SK-N-SH treated with all-trans-retinoic acid at 6 μM for 48 hours (cell line): ENCODE measurements around the gene AKR1C2.
A peak's percentile ranks its signal among the peaks of the same experiment; 100 is the strongest.

Experiments used
- ATAC-seq: fragments of 200-7000 bp; cut with Tn5 transposase; 3 replicates; pipeline ENCODE4 v1.9.1; 2020; ENCODE audit warnings: mild to moderate bottlenecking, moderate library complexity
- ARNTL ChIP-seq: fragments of 450-650 bp; formaldehyde crosslinking; IDR thresholded peaks from 2 replicates; pipeline ENCODE4 v1.5.0; 2020; ENCODE audit warnings: low read depth, mild to moderate bottlenecking, moderate library complexity, borderline replicate concordance
- BACH2 ChIP-seq: fragments of 250-450 bp; sonication (Bioruptor Pico); IDR thresholded peaks from 2 replicates; pipeline ENCODE4 v1.9.0; 2021; ENCODE audit warnings: mild to moderate bottlenecking, borderline replicate concordance
- CSDC2 ChIP-seq: fragments of 250-450 bp; sonication (Bioruptor Pico); IDR thresholded peaks from 2 replicates; pipeline ENCODE4 v1.5.0; 2020; ENCODE audit warnings: mild to moderate bottlenecking, moderate library complexity
- ESRRG ChIP-seq: fragments of 250-450 bp; sonication (Bioruptor Pico); IDR thresholded peaks from 2 replicates; pipeline ENCODE4 v1.6.1; 2021; ENCODE audit warnings: mild to moderate bottlenecking
- ISL1 ChIP-seq: fragments of 250-450 bp; sonication (Bioruptor Pico); IDR thresholded peaks from 2 replicates; pipeline ENCODE4 v2.1.2; 2022; ENCODE audit warnings: mild to moderate bottlenecking, moderate library complexity
- OSR1 ChIP-seq: fragments of 250-450 bp; sonication (Bioruptor Pico); IDR thresholded peaks from 2 replicates; pipeline ENCODE4 v1.8.0; 2022; ENCODE audit warnings: moderate library complexity, mild to moderate bottlenecking, inconsistent platforms
- PATZ1 ChIP-seq: fragments of 250-450 bp; sonication (Bioruptor Pico); IDR thresholded peaks from 2 replicates; pipeline ENCODE4 v1.8.0; 2020; ENCODE audit warnings: mild to moderate bottlenecking, moderate library complexity, borderline replicate concordance
- PPARA ChIP-seq: fragments of 250-450 bp; sonication (Bioruptor Pico); IDR thresholded peaks from 2 replicates; pipeline ENCODE4 v1.5.0; 2020; ENCODE audit warnings: mild to moderate bottlenecking, borderline replicate concordance
- RARB ChIP-seq: fragments of 250-450 bp; sonication (Bioruptor Pico); IDR thresholded peaks from 2 replicates; pipeline ENCODE4 v1.8.0; 2021; ENCODE audit warnings: mild to moderate bottlenecking, moderate library complexity
- SNAI2 ChIP-seq: fragments of 250-450 bp; sonication (Bioruptor Pico); IDR thresholded peaks from 2 replicates; pipeline ENCODE4 v1.5.0; 2020; ENCODE audit warnings: mild to moderate bottlenecking, moderate library complexity
- TCF4 ChIP-seq: fragments of 250-450 bp; sonication (Bioruptor Pico); IDR thresholded peaks from 2 replicates; pipeline ENCODE4 v1.8.0; 2021; ENCODE audit warnings: mild to moderate bottlenecking, moderate library complexity, borderline replicate concordance
- TOX ChIP-seq: fragments of 250-450 bp; sonication (Bioruptor Pico); IDR thresholded peaks from 2 replicates; pipeline ENCODE4 v1.8.0; 2021; ENCODE audit warnings: mild to moderate bottlenecking, moderate library complexity, borderline replicate concordance
- ZFP3 ChIP-seq: fragments of 250-450 bp; sonication (Bioruptor Pico); IDR thresholded peaks from 2 replicates; pipeline ENCODE4 v1.5.0; 2020; ENCODE audit warnings: mild to moderate bottlenecking, moderate library complexity
- ZNF565 ChIP-seq: fragments of 450-650 bp; formaldehyde crosslinking; conservative IDR thresholded peaks from 2 replicates; pipeline ENCODE4 v1.5.0; 2020; ENCODE audit warnings: low read depth, mild to moderate bottlenecking, moderate library complexity
- ZNF70 ChIP-seq: fragments of 450-650 bp; formaldehyde crosslinking; IDR thresholded peaks from 2 replicates; pipeline ENCODE4 v1.5.0; 2020; ENCODE audit warnings: mild to moderate bottlenecking, moderate library complexity
- ZNF8 ChIP-seq: fragments of 450-650 bp; formaldehyde crosslinking; IDR thresholded peaks from 2 replicates; pipeline ENCODE4 v1.5.0; 2020; ENCODE audit warnings: mild to moderate bottlenecking, moderate library complexity
- TF ChIP-seq, protein P1 (sequence below): fragments of 250-450 bp; sonication (Bioruptor Pico); IDR thresholded peaks from 2 replicates; pipeline ENCODE4 v1.5.1; 2021; ENCODE audit warnings: mild to moderate bottlenecking, moderate library complexity
- TF ChIP-seq, protein P2 (sequence below): fragments of 250-450 bp; sonication (Bioruptor Pico); IDR thresholded peaks from 2 replicates; pipeline ENCODE4 v1.5.0; 2020; ENCODE audit warnings: mild to moderate bottlenecking, moderate library complexity
- TF ChIP-seq, protein P3 (sequence below): fragments of 250-450 bp; sonication (Bioruptor Pico); IDR thresholded peaks from 2 replicates; pipeline ENCODE4 v1.5.1; 2020; ENCODE audit warnings: low read depth, mild to moderate bottlenecking, moderate library complexity
- TF ChIP-seq, protein P4 (sequence below): fragments of 250-450 bp; sonication (Bioruptor Pico); IDR thresholded peaks from 2 replicates; pipeline ENCODE4 v1.8.0; 2021; ENCODE audit warnings: low read depth, mild to moderate bottlenecking, moderate library complexity, borderline replicate concordance

AKR1C2 gene

DNA sequence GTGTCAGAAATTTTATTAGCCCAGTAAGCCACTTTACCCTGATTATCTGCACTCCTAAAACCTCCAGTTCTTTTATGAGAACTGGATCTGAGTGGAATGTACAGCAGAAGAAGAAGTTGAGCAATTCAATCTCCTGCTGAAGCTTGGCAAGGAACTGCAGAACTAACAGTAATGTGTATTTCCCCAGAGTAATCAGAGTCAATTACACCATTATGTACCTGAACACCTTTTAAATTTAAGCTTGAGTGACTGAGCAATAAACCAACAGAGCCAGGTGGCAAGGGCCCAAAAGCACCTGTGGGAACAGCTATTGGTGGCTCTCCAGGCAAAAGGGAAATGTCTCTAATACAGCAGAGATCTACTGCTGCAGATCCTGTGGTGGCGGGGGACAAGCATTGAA is 40.1 kb upstream of the AKR1C2 start:
- TF ChIP-seq SNAI2 (CRISPR knock-in tag) (no peak), PATZ1 (no peak), CSDC2 (CRISPR knock-in tag) (no peak), ZNF8 (CRISPR knock-in tag) (no peak), ZFP3 (CRISPR knock-in tag) (no peak), ZNF565 (CRISPR knock-in tag) (no peak), ESRRG (CRISPR knock-in tag) (no peak), TOX (no peak), RARB (CRISPR knock-in tag) (no peak)
- TF ChIP-seq, protein P1, sequence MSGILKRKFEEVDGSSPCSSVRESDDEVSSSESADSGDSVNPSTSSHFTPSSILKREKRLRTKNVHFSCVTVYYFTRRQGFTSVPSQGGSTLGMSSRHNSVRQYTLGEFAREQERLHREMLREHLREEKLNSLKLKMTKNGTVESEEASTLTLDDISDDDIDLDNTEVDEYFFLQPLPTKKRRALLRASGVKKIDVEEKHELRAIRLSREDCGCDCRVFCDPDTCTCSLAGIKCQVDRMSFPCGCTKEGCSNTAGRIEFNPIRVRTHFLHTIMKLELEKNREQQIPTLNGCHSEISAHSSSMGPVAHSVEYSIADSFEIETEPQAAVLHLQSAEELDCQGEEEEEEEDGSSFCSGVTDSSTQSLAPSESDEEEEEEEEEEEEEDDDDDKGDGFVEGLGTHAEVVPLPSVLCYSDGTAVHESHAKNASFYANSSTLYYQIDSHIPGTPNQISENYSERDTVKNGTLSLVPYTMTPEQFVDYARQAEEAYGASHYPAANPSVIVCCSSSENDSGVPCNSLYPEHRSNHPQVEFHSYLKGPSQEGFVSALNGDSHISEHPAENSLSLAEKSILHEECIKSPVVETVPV (CRISPR knock-in tag), result no peak
- TF ChIP-seq, protein P2, sequence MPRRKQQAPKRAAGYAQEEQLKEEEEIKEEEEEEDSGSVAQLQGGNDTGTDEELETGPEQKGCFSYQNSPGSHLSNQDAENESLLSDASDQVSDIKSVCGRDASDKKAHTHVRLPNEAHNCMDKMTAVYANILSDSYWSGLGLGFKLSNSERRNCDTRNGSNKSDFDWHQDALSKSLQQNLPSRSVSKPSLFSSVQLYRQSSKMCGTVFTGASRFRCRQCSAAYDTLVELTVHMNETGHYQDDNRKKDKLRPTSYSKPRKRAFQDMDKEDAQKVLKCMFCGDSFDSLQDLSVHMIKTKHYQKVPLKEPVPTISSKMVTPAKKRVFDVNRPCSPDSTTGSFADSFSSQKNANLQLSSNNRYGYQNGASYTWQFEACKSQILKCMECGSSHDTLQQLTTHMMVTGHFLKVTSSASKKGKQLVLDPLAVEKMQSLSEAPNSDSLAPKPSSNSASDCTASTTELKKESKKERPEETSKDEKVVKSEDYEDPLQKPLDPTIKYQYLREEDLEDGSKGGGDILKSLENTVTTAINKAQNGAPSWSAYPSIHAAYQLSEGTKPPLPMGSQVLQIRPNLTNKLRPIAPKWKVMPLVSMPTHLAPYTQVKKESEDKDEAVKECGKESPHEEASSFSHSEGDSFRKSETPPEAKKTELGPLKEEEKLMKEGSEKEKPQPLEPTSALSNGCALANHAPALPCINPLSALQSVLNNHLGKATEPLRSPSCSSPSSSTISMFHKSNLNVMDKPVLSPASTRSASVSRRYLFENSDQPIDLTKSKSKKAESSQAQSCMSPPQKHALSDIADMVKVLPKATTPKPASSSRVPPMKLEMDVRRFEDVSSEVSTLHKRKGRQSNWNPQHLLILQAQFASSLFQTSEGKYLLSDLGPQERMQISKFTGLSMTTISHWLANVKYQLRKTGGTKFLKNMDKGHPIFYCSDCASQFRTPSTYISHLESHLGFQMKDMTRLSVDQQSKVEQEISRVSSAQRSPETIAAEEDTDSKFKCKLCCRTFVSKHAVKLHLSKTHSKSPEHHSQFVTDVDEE (CRISPR knock-in tag), result no peak
- TF ChIP-seq, protein P3, sequence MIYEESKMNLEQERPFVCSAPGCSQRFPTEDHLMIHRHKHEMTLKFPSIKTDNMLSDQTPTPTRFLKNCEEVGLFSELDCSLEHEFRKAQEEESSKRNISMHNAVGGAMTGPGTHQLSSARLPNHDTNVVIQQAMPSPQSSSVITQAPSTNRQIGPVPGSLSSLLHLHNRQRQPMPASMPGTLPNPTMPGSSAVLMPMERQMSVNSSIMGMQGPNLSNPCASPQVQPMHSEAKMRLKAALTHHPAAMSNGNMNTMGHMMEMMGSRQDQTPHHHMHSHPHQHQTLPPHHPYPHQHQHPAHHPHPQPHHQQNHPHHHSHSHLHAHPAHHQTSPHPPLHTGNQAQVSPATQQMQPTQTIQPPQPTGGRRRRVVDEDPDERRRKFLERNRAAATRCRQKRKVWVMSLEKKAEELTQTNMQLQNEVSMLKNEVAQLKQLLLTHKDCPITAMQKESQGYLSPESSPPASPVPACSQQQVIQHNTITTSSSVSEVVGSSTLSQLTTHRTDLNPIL (CRISPR knock-in tag), result no peak
- TF ChIP-seq, all 23 proteins: peak for 0

DNA sequence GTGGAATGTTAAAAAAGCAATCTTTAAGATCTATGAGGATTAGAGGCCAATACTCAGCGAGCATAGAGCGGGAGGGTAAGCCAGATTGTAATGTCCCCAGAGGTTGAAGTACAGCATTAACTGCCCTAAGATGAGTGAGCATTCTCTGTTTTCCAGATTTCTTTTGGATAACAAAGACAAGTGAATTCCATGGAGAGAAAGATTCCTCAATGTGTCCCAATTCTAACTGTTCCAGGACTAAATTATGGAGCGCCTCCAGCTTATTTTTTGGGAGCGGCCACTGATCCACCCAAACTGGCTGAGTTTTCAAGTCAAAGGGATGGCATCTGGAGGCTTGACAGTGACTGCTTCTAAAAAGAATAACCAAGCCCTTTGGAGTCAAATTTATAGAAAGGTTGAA is 39.3 kb upstream of the AKR1C2 start:
- TF ChIP-seq ZFP3 (CRISPR knock-in tag) (no peak), TCF4 (CRISPR knock-in tag) (no peak), ZNF70 (CRISPR knock-in tag) (no peak), PPARA (CRISPR knock-in tag) (no peak), BACH2 (CRISPR knock-in tag) (no peak)
- TF ChIP-seq, all 23 proteins: peak for 0
- no peak for ATAC-seq

More for the DNA sequence above, 40.1 kb upstream of the AKR1C2 start:
- ATAC-seq, result no peak

DNA sequence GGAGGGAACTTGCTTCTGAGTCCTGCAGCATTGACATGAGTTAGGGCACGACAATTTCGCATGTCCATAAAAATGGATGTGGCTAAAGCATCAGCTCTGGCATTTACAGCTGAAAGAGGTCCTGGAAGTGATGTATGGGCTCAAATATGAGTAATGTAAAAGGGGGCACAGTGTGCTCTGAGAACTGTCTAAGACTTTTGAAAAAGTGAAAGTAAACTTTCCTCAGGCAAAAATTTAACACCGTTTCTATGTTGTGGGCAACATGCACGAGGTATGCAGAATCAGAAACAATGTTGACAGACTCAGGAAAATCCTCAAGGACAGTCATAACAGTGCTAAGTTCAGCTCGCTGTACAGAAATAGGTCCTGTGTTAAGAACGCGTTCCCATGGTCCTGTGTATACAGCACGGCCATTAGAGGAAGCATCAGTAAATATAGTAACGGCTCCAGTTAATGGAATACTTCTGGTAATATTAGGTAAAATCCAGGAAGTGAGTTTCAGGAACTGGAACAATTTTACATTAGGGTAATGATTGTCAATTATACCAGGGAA is 37.9 kb upstream of the AKR1C2 start:
- TF ChIP-seq BACH2 (CRISPR knock-in tag) (no peak), CSDC2 (CRISPR knock-in tag) (no peak), TCF4 (CRISPR knock-in tag) (no peak), ISL1 (CRISPR knock-in tag) (no peak), RARB (CRISPR knock-in tag) (no peak), OSR1 (CRISPR knock-in tag) (no peak), PPARA (CRISPR knock-in tag) (no peak), PATZ1 (no peak), ARNTL (CRISPR knock-in tag) (no peak)
- TF ChIP-seq, protein P4, sequence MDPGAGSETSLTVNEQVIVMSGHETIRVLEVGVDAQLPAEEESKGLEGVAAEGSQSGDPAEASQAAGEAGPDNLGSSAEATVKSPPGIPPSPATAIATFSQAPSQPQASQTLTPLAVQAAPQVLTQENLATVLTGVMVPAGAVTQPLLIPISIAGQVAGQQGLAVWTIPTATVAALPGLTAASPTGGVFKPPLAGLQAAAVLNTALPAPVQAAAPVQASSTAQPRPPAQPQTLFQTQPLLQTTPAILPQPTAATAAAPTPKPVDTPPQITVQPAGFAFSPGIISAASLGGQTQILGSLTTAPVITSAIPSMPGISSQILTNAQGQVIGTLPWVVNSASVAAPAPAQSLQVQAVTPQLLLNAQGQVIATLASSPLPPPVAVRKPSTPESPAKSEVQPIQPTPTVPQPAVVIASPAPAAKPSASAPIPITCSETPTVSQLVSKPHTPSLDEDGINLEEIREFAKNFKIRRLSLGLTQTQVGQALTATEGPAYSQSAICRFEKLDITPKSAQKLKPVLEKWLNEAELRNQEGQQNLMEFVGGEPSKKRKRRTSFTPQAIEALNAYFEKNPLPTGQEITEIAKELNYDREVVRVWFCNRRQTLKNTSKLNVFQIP (CRISPR knock-in tag), result no peak

More for the DNA sequence above, 37.9 kb upstream of the AKR1C2 start:
- ATAC-seq, result peak; percentile 56
